Upper lobe of left lung (tissue), 4 donors: Measurements from ENCODE around the gene BRINP2.

Experiments
- EP300 ChIP-seq, 4 donors: sonication (generic); formaldehyde crosslinking; IDR thresholded peaks; one replicate each; pipeline ENCODE4 v1.5.1; 2017; ENCODE audit warnings: antibody characterized with exemption in 4 of 4, control low read depth in 2 of 4
- POLR2AphosphoS5 ChIP-seq, 2 donors: sonication (generic); formaldehyde crosslinking; IDR thresholded peaks; one replicate each; pipeline ENCODE4 v1.5.1; 2017; ENCODE audit warnings: antibody characterized with exemption in 2 of 2
- TF ChIP-seq, protein P1 (sequence below), 6 experiments: fragments of 450-650 bp in 4 of 6; fragments of 200-600 bp in 2 of 6; sonication (generic) in 2 of 6; IDR thresholded peaks; one replicate each; pipeline ENCODE4 v1.5.1; 2016 to 2019; ENCODE audit warnings: antibody characterized with exemption in 6 of 6

DNA sequence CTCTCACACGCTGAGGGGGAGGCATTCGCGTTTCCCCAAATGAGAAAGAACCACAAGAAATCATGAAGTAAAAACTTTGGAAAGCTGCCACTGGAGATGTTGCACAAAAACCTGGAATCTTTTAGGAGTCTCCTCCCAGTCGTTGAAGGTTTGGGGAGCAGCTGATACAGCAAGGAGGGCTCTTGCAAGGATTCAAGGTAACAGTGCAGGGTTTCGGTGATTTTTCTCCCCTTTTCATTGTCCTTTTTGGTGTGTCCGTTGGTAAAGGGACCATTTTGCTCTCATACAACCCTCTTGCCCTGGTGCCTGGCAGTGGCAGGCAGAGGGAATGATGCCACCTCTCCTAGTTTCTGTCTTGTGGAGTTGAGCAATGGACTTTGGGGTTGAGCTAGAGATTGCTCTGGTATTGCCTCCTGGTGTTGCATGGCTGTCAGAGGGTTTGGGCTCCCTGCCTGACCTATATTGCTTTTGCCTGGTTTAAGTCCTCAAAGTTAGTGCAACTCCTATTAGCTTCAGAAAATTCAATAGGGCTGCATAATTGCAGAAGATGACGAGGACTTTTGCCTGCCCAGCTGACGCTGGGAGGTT lies 872 bp downstream of the BRINP2 start:
- TF ChIP-seq, protein P1, sequence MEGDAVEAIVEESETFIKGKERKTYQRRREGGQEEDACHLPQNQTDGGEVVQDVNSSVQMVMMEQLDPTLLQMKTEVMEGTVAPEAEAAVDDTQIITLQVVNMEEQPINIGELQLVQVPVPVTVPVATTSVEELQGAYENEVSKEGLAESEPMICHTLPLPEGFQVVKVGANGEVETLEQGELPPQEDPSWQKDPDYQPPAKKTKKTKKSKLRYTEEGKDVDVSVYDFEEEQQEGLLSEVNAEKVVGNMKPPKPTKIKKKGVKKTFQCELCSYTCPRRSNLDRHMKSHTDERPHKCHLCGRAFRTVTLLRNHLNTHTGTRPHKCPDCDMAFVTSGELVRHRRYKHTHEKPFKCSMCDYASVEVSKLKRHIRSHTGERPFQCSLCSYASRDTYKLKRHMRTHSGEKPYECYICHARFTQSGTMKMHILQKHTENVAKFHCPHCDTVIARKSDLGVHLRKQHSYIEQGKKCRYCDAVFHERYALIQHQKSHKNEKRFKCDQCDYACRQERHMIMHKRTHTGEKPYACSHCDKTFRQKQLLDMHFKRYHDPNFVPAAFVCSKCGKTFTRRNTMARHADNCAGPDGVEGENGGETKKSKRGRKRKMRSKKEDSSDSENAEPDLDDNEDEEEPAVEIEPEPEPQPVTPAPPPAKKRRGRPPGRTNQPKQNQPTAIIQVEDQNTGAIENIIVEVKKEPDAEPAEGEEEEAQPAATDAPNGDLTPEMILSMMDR (IDR thresholded peaks at IDR 0.05) = no peak
- TF ChIP-seq POLR2AphosphoS5 (IDR thresholded peaks at IDR 0.05) (no peak), EP300 (IDR thresholded peaks at IDR 0.05) (no peak)
